HUES6 (cell line): Measurements from ENCODE around the gene GMDS.

Experiments used
- H3K27ac ChIP-seq: 2 replicates; pipeline ENCODE4 v1.7.0; 2013; ENCODE audit warnings: low read depth, mild to moderate bottlenecking, low read length, inconsistent platforms
- H3K27me3 ChIP-seq: 2 replicates; pipeline ENCODE4 v1.6.1; 2013; ENCODE audit warnings: low read length; ENCODE audit not compliant: control insufficient read depth, insufficient read depth
- H3K36me3 ChIP-seq: 2 replicates; pipeline ENCODE4 v1.6.1; 2013; ENCODE audit warnings: low read length; ENCODE audit not compliant: control insufficient read depth, insufficient read depth
- H3K4me1 ChIP-seq: 2 replicates; pipeline ENCODE4 v1.6.1; 2013; ENCODE audit warnings: low read length; ENCODE audit not compliant: control insufficient read depth, insufficient read depth
- H3K4me3 ChIP-seq: 2 replicates; pipeline ENCODE4 v1.5.1; 2013; ENCODE audit warnings: low read depth, low read length
- H3K9ac ChIP-seq: one replicate; pipeline ENCODE4 v1.6.1; 2013; ENCODE audit warnings: mild to moderate bottlenecking, low read length
- H3K9me3 ChIP-seq: 2 replicates; pipeline ENCODE4 v1.6.1; 2013; ENCODE audit warnings: low read depth, low read length; ENCODE audit not compliant: control insufficient read depth, insufficient read depth

GMDS gene

GRCh38 chr6:1635305-1636010 is 609.9 kb downstream of the GMDS start:
- Histone ChIP-seq H3K27me3 (no peaks in the 10 kb centered on the region; the same call in 1 of the 2 replicates), H3K27ac (no peak overlapping the region), H3K4me3 (no peak overlapping the region), H3K36me3 (no peaks in the 10 kb centered on the region), H3K9ac (no peak overlapping the region), H3K9me3 (no peaks in the 10 kb centered on the region), H3K4me1 (peaks cover 7% of the 10 kb centered on the region; the same call in 1 of the 2 replicates)

- Histone ChIP-seq H3K36me3 (no peaks in the 10 kb centered on the region), H3K4me1 (peaks cover 12% of the 10 kb centered on the region; the same call in 1 of the 2 replicates), H3K9me3 (no peaks in the 10 kb centered on the region), H3K27ac (no peak overlapping the region), H3K27me3 (peaks cover 7% of the 10 kb centered on the region), H3K9ac (no peak overlapping the region), H3K4me3 (no peak overlapping the region)
These were observed 611.3 kb downstream of the GMDS start for GRCh38 chr6:1634081-1634480.

DNA sequence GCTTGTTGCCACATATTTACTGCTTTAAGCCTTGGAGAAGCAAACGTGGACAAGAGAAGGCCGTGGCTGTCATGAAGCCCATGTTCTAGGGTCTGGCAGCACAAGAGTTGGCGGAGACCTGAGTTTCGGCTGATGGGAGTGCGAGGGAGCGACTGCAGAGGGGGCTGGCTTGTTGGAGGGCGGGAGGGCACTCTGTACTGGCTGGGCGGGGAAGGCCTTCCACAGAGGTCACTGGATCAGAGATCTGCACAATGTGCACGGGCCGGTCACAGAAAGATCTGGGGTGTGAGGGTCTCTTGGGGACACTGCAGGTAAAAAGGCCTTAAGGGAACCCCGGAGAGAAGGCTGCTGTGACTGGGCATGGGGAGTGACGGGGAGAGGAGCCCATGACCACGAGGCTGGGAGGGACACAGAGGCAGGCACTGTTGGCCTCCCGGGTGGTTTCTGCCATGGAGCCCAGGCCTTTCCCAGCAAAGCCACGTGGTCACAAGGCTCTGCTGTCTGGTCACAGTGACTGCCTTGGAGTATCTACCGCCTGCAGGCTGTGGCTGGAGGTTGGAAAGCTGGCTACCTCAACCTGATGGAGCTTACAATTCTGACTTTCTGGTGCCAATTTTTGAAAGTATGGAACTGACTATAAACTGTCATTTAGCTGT is 611.9 kb downstream of the GMDS start:
- no peaks in the 10 kb centered on the region for H3K9me3 ChIP-seq
- H3K27ac ChIP-seq = no peak overlapping the region
- H3K36me3 ChIP-seq = no peaks in the 10 kb centered on the region
- peaks cover 12% of the 10 kb centered on the region; the same call in 1 of the 2 replicates for H3K4me1 ChIP-seq
- no peak overlapping the region for H3K4me3 ChIP-seq
- peaks cover 13% of the 10 kb centered on the region for H3K27me3 ChIP-seq
- H3K9ac ChIP-seq = no peak overlapping the region

GRCh38 chr6:1631251-1631650 is 614.2 kb downstream of the GMDS start:
- Histone ChIP-seq H3K27me3 (peaks cover 36% of the 10 kb centered on the region), H3K4me3 (no peak overlapping the region), H3K27ac (no peak overlapping the region), H3K4me1 (peaks cover 15% of the 10 kb centered on the region; the same call in 1 of the 2 replicates), H3K36me3 (no peaks in the 10 kb centered on the region), H3K9me3 (no peaks in the 10 kb centered on the region), H3K9ac (no peak overlapping the region)

- Histone ChIP-seq H3K27me3 (peaks cover 40% of the 10 kb centered on the region), H3K9me3 (no peaks in the 10 kb centered on the region), H3K4me3 (no peak overlapping the region), H3K27ac (no peak overlapping the region), H3K36me3 (no peaks in the 10 kb centered on the region), H3K9ac (no peak overlapping the region), H3K4me1 (peaks cover 15% of the 10 kb centered on the region; the same call in 1 of the 2 replicates)
These were observed 614.6 kb downstream of the GMDS start for GRCh38 chr6:1630771-1631217.

- no peak overlapping the region for H3K27ac ChIP-seq
- peaks cover 45% of the 10 kb centered on the region for H3K27me3 ChIP-seq
- H3K9me3 ChIP-seq = no peaks in the 10 kb centered on the region
- H3K4me1 ChIP-seq = peaks cover 19% of the 10 kb centered on the region
- H3K36me3 ChIP-seq = no peaks in the 10 kb centered on the region
- H3K9ac ChIP-seq = no peak overlapping the region
- H3K4me3 ChIP-seq = no peak overlapping the region
These were observed 615.1 kb downstream of the GMDS start for GRCh38 chr6:1630212-1630770.

GRCh38 chr6:1629316-1629715 is 616.1 kb downstream of the GMDS start:
- no peaks in the 10 kb centered on the region for H3K36me3 ChIP-seq
- H3K4me1 ChIP-seq = peaks cover 24% of the 10 kb centered on the region
- peaks cover 55% of the 10 kb centered on the region for H3K27me3 ChIP-seq
- no peak overlapping the region for H3K4me3 ChIP-seq
- no peak overlapping the region for H3K9ac ChIP-seq
- no peaks in the 10 kb centered on the region for H3K9me3 ChIP-seq
- no peak overlapping the region for H3K27ac ChIP-seq

GRCh38 chr6:1627827-1628560 is 617.4 kb downstream of the GMDS start:
- H3K4me1 ChIP-seq = peaks cover 34% of the 10 kb centered on the region
- peaks cover 68% of the 10 kb centered on the region for H3K27me3 ChIP-seq
- H3K9me3 ChIP-seq = no peaks in the 10 kb centered on the region
- H3K36me3 ChIP-seq = no peaks in the 10 kb centered on the region
- no peak overlapping the region for H3K9ac ChIP-seq
- H3K4me3 ChIP-seq = no peak overlapping the region
- no peak overlapping the region for H3K27ac ChIP-seq

- no peak overlapping the region for H3K27ac ChIP-seq
- no peaks in the 10 kb centered on the region for H3K9me3 ChIP-seq
- peaks cover 83% of the 10 kb centered on the region for H3K27me3 ChIP-seq
- H3K36me3 ChIP-seq = no peaks in the 10 kb centered on the region
- H3K4me3 ChIP-seq = no peak overlapping the region
- peaks cover 35% of the 10 kb centered on the region for H3K4me1 ChIP-seq
- no peak overlapping the region for H3K9ac ChIP-seq
These were observed 618.9 kb downstream of the GMDS start for GRCh38 chr6:1626481-1626880.

GRCh38 chr6:1625794-1626435 is 619.5 kb downstream of the GMDS start:
- peaks cover 89% of the 10 kb centered on the region for H3K27me3 ChIP-seq
- H3K4me3 ChIP-seq = no peak overlapping the region
- H3K9ac ChIP-seq = no peak overlapping the region
- no peaks in the 10 kb centered on the region for H3K36me3 ChIP-seq
- H3K27ac ChIP-seq = no peak overlapping the region
- peaks cover 38% of the 10 kb centered on the region for H3K4me1 ChIP-seq
- H3K9me3 ChIP-seq = no peaks in the 10 kb centered on the region
